Midbrain (tissue), 1 donor: ENCODE data around the gene EPHB1.
A peak's percentile ranks its signal among the peaks of the same experiment; 100 is the strongest.

Experiments
- DNase-seq: peaks from one replicate; lab custom pipeline; 2025; lab: John Stamatoyannopoulos, UW

Gene EPHB1

GRCh38 chr3:134850761-134851160 lies 55.7 kb downstream of the EPHB1 start:
- DNase-seq = no peak

GRCh38 chr3:134852132-134852531 lies 57.1 kb downstream of the EPHB1 start:
- DNase-seq = no peak

- DNase-seq = no peak
These were observed 57.9 kb downstream of the EPHB1 start for GRCh38 chr3:134852893-134853351.

GRCh38 chr3:134854254-134854653 lies 59.2 kb downstream of the EPHB1 start:
- no peak for DNase-seq

GRCh38 chr3:134857356-134857755 lies 62.3 kb downstream of the EPHB1 start:
- DNase-seq = no peak

- DNase-seq = no peak
These were observed 62.8 kb downstream of the EPHB1 start for GRCh38 chr3:134857776-134858362.

GRCh38 chr3:134858441-134859035 lies 63.5 kb downstream of the EPHB1 start:
- DNase-seq = no peak

GRCh38 chr3:134859341-134859740 lies 64.3 kb downstream of the EPHB1 start:
- no peak for DNase-seq

GRCh38 chr3:134860141-134860540 lies 65.1 kb downstream of the EPHB1 start:
- no peak for DNase-seq

- no peak for DNase-seq
These were observed 68.9 kb downstream of the EPHB1 start for GRCh38 chr3:134863915-134864314.

- no peak for DNase-seq
These were observed 69.6 kb downstream of the EPHB1 start for GRCh38 chr3:134864636-134865035.

- DNase-seq = no peak
These were observed 72.2 kb downstream of the EPHB1 start for GRCh38 chr3:134867277-134867676.

- no peak for DNase-seq
These were observed 74.2 kb downstream of the EPHB1 start for GRCh38 chr3:134869153-134869726.

GRCh38 chr3:134871818-134872217 lies 76.8 kb downstream of the EPHB1 start:
- DNase-seq = no peak

- DNase-seq = no peak
These were observed 77.7 kb downstream of the EPHB1 start for GRCh38 chr3:134872440-134873388.

GRCh38 chr3:134873789-134874188 lies 78.7 kb downstream of the EPHB1 start:
- no peak for DNase-seq

GRCh38 chr3:134874737-134875413 lies 79.8 kb downstream of the EPHB1 start:
- DNase-seq = no peak

- DNase-seq = no peak
These were observed 81.8 kb downstream of the EPHB1 start for GRCh38 chr3:134876836-134877235.

- DNase-seq = no peak
These were observed 82.7 kb downstream of the EPHB1 start for GRCh38 chr3:134877788-134878187.

GRCh38 chr3:134879990-134880389 lies 84.9 kb downstream of the EPHB1 start:
- peak; percentile 41 for DNase-seq

GRCh38 chr3:134880431-134880830 lies 85.4 kb downstream of the EPHB1 start:
- DNase-seq = no peak

- DNase-seq = no peak
These were observed 86.2 kb downstream of the EPHB1 start for GRCh38 chr3:134881305-134881704.
